Subcutaneous adipose tissue (tissue), 4 donors: Measurements from ENCODE around the gene WNK2. TPM values are rescaled to one million over a fixed set of nuclear protein-coding genes. Genes with fewer than 3 reads are reported as not detected.

Experiments used
- total RNA-seq, 4 donors: library from RNA; depleted of rRNA; stranded (reverse); fragments of >200 nt; gene quantifications; one replicate each; pipeline ENCODE4 v1.1.0, GENCODE V29; 2016
- TF ChIP-seq, protein P1 (sequence below): fragments of 450-650 bp; IDR thresholded peaks from one replicate; pipeline ENCODE4 v1.5.1; 2016; ENCODE audit warnings: low read depth, mild to moderate bottlenecking, control low read depth, antibody characterized with exemption, moderate library complexity

WNK2 gene
- total RNA-seq, 4 donors from 2014 or later: not detected

DNA sequence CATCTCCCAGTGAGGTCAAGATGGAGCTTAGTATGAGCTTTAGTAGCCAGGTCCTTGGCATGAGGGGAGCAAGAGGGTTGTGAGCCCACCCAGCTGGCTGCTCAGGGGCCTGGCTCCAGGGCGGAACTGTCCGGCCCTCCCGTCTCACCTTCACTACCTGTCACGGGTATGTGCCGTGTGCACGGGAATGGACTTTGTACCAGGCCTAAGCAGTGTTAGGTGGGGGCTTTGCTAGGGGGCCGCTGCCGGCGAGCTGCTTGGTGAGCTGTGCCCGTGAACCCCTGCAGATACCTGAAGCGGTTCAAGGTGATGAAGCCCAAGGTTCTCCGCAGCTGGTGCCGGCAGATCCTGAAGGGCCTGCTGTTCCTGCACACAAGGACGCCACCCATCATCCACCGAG lies 46.7 kb downstream of the WNK2 start:
- TF ChIP-seq, protein P1, sequence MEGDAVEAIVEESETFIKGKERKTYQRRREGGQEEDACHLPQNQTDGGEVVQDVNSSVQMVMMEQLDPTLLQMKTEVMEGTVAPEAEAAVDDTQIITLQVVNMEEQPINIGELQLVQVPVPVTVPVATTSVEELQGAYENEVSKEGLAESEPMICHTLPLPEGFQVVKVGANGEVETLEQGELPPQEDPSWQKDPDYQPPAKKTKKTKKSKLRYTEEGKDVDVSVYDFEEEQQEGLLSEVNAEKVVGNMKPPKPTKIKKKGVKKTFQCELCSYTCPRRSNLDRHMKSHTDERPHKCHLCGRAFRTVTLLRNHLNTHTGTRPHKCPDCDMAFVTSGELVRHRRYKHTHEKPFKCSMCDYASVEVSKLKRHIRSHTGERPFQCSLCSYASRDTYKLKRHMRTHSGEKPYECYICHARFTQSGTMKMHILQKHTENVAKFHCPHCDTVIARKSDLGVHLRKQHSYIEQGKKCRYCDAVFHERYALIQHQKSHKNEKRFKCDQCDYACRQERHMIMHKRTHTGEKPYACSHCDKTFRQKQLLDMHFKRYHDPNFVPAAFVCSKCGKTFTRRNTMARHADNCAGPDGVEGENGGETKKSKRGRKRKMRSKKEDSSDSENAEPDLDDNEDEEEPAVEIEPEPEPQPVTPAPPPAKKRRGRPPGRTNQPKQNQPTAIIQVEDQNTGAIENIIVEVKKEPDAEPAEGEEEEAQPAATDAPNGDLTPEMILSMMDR: no peak

DNA sequence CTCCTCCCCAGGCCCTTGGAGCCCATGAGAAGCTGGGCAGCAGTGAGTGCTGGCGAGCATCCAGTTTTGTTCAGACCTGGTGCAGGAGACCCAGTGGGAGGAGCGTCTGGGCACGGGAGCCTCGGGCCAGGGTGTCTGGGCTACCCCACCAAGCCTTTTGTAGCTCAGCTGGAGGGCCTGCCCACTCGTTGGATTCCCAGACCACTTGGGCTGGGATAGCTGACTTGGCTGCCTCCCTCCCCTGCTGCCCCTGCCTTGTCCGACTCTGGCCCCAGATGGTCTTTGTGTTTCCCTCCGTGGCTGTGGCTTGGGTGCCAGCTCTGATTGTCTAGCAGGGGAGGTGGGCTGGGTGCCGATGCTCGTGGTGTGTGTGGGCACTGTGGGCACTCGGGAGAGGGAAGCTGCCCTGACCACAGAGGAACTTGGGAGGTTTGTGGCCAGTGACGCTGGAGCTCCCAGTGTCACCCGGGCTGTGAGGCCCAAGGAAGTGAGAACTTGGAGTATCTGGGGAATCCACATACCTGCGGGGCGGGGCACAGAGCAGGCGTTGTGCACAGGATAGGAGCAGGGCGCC lies 47.3 kb downstream of the WNK2 start:
- TF ChIP-seq, protein P1: no peak

DNA sequence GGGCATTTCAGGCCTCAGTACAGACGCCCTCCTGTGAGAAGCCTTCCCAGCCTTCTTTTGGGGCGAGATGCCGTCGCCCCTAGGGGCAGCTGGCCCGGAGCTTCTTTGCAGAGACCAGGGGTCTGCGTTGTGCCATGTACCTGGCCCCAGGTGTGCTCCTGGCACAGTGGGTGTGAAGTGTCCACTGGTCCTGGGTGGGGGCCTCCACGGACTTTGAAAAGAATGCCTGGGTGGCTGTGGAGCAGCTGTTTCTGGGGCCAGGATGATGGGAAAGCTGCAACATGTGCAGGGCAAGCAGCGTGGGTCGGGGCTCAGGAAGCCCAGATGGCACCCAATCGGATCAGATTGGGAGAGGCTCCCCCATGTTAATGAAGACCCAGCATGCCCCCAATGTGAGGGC lies 47.8 kb downstream of the WNK2 start:
- TF ChIP-seq, protein P1: no peak

DNA sequence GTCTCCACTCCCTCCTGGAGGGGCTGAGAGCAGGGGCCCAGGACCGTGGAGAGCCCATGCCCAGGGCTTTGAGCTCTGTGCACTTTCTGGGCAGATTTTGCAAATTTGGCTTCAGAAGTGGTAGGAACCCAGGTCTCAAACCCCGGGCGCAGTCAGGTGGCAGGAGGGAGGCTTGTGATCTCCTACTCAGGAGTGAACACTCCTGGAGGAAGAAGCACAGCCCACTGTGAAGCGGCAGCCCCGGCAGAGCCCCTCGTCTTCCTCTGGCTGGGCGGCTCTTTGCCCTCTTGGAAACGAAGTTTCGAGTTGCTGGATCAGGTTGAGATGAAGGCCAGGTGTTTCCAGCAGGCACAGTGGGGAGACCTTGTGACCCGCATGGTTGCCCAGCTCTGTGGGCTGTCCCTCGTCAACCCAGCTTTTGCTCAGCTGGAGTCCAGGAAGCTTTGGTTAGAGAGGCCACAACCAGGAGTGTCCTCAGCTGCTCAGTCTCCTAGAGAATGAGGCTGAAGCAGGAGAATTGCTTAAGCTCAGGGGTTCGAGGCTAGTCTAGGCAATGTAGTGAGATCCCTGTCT lies 48.5 kb downstream of the WNK2 start:
- TF ChIP-seq, protein P1: no peak

DNA sequence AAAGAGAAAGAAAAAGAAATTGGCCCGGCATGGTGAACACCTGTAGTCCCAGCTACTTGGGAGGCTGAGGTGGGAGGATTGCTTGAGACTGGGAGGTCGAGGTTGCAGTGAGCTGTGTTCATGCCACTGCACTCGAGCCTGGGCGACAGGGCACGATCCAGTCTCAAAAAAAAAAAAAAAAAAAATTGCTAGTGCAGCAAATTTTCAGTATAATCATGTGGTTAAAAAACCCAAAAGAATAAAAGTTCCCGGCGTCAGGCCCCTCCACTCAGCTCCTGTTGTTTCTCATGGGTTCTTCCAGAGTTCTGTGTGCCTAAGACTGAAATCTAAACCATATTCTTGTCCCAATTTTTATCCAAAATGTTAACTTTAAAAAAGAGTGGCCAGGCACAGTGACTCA lies 49.1 kb downstream of the WNK2 start:
- TF ChIP-seq, protein P1: no peak

DNA sequence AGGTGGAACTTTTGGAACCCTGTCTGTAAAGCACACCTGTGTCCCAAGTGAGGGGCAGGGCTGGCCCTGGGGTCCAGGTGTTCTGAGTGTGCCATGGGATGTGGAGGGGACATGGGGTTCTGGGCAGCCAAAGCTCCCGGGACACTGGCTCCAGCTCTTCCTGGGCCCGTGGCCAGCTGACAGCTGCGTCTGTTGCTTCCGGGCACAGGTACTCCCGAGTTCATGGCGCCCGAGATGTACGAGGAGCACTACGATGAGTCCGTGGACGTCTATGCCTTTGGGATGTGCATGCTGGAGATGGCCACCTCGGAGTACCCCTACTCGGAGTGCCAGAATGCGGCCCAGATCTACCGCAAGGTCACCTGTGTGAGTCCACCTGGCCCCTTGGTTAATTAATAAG lies 50.7 kb downstream of the WNK2 start:
- TF ChIP-seq, protein P1: no peak

DNA sequence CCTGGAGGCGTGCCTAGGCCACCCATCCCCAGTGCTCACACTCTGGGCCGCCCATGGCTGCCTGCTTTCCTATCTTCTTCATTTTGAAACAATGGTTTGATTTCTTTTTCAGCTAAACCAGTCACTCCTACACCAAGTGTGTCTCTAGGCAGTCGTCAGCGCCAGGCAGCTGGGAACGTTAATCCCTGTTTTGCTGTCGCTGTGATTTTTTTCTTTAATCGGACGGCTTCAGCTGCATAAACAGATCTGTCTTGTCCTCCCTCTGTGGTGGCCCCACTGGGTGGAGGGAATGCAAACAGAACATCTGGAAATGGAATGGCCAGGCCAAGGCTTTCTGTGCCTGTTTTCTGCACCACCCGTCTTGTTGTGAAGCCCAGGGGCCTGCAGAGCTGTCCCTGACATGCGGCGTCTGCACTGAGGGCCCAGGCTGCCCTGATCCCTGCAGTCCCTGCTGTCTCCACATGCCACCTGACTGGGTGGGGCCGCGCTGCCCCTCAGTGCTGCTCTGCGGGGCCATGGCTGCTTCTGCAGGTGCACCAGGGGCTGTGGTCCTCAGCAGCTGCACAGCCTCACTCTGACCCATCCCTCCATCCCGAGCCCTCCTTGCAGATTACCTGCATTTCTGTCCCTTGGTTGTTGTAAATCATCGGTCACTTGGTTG lies 51.5 kb downstream of the WNK2 start:
- TF ChIP-seq, protein P1: no peak
